EH (cell line): ENCODE measurements around the gene SOBP.
A peak's percentile ranks its signal among the peaks of the same experiment; 100 is the strongest.
"Not testable (repeated sequence)": the region's sequence is repeated elsewhere in the genome, so short reads cannot be mapped to it uniquely, and the experiment has no call there.

Source experiments
- DNase-seq: peaks from one replicate; pipeline ENCODE4 v3.0.0-alpha.2; 2015; ENCODE audit warnings: low read depth

The SOBP gene

GRCh38 chr6:107550906-107551305, 61.0 kb downstream of the SOBP start:
- DNase-seq = no peak

GRCh38 chr6:107553121-107553520, 63.2 kb downstream of the SOBP start:
- DNase-seq = not testable (repeated sequence)

- DNase-seq = no peak
Observed at GRCh38 chr6:107554326-107554725, 64.4 kb downstream of the SOBP start.

GRCh38 chr6:107554918-107555317, 65.0 kb downstream of the SOBP start:
- DNase-seq = no peak

- DNase-seq = no peak
Observed at GRCh38 chr6:107555449-107555848, 65.5 kb downstream of the SOBP start.

GRCh38 chr6:107556082-107556481, 66.2 kb downstream of the SOBP start:
- no peak for DNase-seq

- no peak for DNase-seq
Observed at GRCh38 chr6:107557698-107558097, 67.8 kb downstream of the SOBP start.

- DNase-seq = peak; percentile 6
Observed at GRCh38 chr6:107560657-107561056, 70.7 kb downstream of the SOBP start.

GRCh38 chr6:107561306-107561705, 71.4 kb downstream of the SOBP start:
- no peak for DNase-seq

GRCh38 chr6:107563694-107564588, 74.0 kb downstream of the SOBP start:
- peak; percentile 20 for DNase-seq

- no peak for DNase-seq
Observed at GRCh38 chr6:107564589-107564951, 74.7 kb downstream of the SOBP start.

- DNase-seq = no peak
Observed at GRCh38 chr6:107565165-107565723, 75.3 kb downstream of the SOBP start.

- DNase-seq = no peak
Observed at GRCh38 chr6:107567643-107568042, 77.7 kb downstream of the SOBP start.

GRCh38 chr6:107569473-107569872, 79.6 kb downstream of the SOBP start:
- no peak for DNase-seq

- no peak for DNase-seq
Observed at GRCh38 chr6:107571354-107571753, 81.4 kb downstream of the SOBP start.

- no peak for DNase-seq
Observed at GRCh38 chr6:107572886-107573285, 83.0 kb downstream of the SOBP start.

- DNase-seq = no peak
Observed at GRCh38 chr6:107574856-107575255, 84.9 kb downstream of the SOBP start.

- DNase-seq = peak; percentile 32
Observed at GRCh38 chr6:107576852-107577251, 86.9 kb downstream of the SOBP start.

- no peak for DNase-seq
Observed at GRCh38 chr6:107578642-107579341, 88.9 kb downstream of the SOBP start.

- DNase-seq = no peak
Observed at GRCh38 chr6:107579456-107580056, 89.6 kb downstream of the SOBP start.

- no peak for DNase-seq
Observed at GRCh38 chr6:107582086-107582485, 92.2 kb downstream of the SOBP start.

GRCh38 chr6:107584726-107585125, 94.8 kb downstream of the SOBP start:
- no peak for DNase-seq
